Neural crest cell (in vitro differentiated cells): ENCODE data around the gene LDLRAD2. TPM values are rescaled to one million over a fixed set of nuclear protein-coding genes. Genes with fewer than 3 reads are reported as not detected.

ENCODE experiments used
- DNase-seq: peaks from one replicate; pipeline ENCODE4 v3.0.0; 2021; ENCODE audit warnings: low read depth, mixed read lengths, low spot score
- H3K27ac Mint-ChIP-seq: one replicate; pipeline ENCODE4 v1.8.0; 2021; ENCODE audit warnings: mild to moderate bottlenecking, mixed read lengths; ENCODE audit not compliant: unreplicated experiment
- H3K27me3 Mint-ChIP-seq: 2 replicates; pipeline ENCODE4 v1.8.0; 2021; ENCODE audit warnings: low read depth, mild to moderate bottlenecking, mixed read lengths
- H3K36me3 Mint-ChIP-seq: 2 replicates; pipeline ENCODE4 v1.8.0; 2021; ENCODE audit warnings: low read depth, mild to moderate bottlenecking, mixed read lengths
- H3K4me1 Mint-ChIP-seq: 2 replicates; pipeline ENCODE4 v1.8.0; 2021; ENCODE audit warnings: mixed read lengths
- H3K4me3 Mint-ChIP-seq: one replicate; pipeline ENCODE4 v1.8.0; 2021; ENCODE audit warnings: mild to moderate bottlenecking, mixed read lengths
- H3K9me3 Mint-ChIP-seq: 2 replicates; pipeline ENCODE4 v1.8.0; 2021; ENCODE audit warnings: mixed read lengths
- total RNA-seq: library from RNA; stranded (reverse); gene quantifications from 2 replicates; pipeline ENCODE4 v1.2.1, GENCODE V29; 2021
- TF ChIP-seq, protein P1 (sequence below): fragments of 200-600 bp; sonication (generic); conservative IDR thresholded peaks from 2 replicates; pipeline ENCODE4 v1.5.0; 2021; ENCODE audit warnings: antibody characterized with exemption, mild to moderate bottlenecking

Gene LDLRAD2
- total RNA-seq, 1 donor from 2014 or later = 0.40 TPM

- H3K4me3 Mint-ChIP-seq = no peak overlapping the region
- H3K27me3 Mint-ChIP-seq = no peaks in the 10 kb centered on the region
- H3K9me3 Mint-ChIP-seq = no peaks in the 10 kb centered on the region
- peaks cover 11% of the 10 kb centered on the region for H3K4me1 Mint-ChIP-seq
- DNase-seq = no peak
- H3K36me3 Mint-ChIP-seq = no peaks in the 10 kb centered on the region
- TF ChIP-seq, protein P1, sequence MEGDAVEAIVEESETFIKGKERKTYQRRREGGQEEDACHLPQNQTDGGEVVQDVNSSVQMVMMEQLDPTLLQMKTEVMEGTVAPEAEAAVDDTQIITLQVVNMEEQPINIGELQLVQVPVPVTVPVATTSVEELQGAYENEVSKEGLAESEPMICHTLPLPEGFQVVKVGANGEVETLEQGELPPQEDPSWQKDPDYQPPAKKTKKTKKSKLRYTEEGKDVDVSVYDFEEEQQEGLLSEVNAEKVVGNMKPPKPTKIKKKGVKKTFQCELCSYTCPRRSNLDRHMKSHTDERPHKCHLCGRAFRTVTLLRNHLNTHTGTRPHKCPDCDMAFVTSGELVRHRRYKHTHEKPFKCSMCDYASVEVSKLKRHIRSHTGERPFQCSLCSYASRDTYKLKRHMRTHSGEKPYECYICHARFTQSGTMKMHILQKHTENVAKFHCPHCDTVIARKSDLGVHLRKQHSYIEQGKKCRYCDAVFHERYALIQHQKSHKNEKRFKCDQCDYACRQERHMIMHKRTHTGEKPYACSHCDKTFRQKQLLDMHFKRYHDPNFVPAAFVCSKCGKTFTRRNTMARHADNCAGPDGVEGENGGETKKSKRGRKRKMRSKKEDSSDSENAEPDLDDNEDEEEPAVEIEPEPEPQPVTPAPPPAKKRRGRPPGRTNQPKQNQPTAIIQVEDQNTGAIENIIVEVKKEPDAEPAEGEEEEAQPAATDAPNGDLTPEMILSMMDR = no peak
- no peak overlapping the region for H3K27ac Mint-ChIP-seq
Observed at GRCh38 chr1:21854751-21855131, 42.7 kb downstream of the LDLRAD2 start.

DNA sequence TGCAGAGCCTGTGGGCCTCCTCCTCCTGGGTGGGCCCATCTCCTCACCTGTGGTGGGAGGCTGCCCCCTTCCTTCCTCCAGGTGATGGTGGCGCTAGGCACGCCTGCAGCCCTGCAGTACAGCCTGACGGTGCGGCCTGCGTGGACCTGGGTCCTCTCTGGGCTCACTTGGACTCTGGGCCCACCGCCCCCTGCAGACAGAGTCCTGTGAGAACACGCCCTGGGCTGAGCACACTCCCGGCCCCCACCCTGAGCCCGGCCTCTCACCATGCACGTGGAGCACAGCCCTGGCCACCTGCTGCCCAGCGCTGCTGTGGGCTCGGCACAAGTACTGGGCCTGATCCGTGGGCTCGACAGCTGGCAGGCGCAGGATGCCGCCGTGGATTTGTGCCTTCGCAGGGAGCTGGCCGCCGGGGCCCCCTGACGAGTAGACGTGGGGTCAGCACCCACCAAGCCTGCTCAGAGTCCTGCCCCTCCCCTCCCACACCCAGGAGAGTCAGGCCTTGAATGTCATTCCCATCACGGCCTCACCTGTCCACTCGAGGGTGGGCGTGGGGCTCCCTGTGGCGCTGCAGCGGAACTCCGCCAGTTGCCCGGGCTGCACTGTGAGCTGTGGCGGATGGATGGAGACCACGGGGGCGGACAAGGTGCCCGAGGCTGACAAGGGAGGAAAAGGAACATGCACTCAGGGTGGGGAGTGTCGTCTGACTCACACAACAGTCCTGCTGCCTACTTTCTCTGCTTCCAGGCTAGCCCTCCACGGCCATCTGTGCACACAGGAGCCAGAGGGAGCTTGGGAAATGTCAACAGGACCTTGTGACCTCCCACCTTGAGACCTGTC is 43.4 kb downstream of the LDLRAD2 start:
- no peak for DNase-seq
- TF ChIP-seq, protein P1 = no peak
- no peak overlapping the region for H3K4me3 Mint-ChIP-seq
- no peaks in the 10 kb centered on the region for H3K27me3 Mint-ChIP-seq
- no peak overlapping the region for H3K27ac Mint-ChIP-seq
- H3K36me3 Mint-ChIP-seq = no peaks in the 10 kb centered on the region
- H3K9me3 Mint-ChIP-seq = no peaks in the 10 kb centered on the region
- peaks cover 11% of the 10 kb centered on the region for H3K4me1 Mint-ChIP-seq

DNA sequence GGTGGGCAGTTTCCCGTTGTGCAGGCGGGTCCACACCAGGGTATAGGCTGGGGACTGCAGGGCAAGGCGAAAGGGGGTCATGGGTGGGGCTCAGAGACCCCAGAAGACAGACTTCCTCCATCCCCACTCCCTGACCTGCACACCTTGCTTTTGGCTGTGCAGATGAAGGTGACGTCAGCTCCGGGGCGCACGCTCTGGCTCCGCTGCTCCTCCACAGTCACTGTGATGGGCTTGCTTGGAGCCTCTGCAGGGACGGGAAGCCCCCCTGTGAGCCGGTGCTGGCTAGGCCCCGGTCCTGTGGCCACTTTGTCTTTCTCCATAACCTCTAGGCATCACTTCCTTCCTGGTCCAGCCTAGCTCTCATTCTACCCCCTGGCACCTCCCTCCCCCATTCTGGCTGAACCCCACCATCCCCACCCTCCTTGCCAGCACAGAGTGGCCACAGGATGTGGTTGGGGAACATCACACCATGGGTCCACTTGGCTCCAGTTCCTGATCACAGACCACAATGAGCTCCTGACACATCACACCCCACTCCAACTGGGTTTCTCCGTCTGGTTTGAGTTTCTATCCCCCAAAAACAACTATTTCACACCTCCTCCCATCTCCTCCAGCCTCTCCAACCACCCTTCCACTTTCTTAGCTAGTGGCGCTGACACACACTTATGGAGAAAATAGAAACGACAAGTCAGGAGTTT is 45.2 kb downstream of the LDLRAD2 start:
- Mint-ChIP-seq H3K27ac (no peak overlapping the region), H3K9me3 (no peaks in the 10 kb centered on the region), H3K4me1 (peaks cover 11% of the 10 kb centered on the region), H3K4me3 (no peak overlapping the region), H3K36me3 (peaks cover 8% of the 10 kb centered on the region), H3K27me3 (no peaks in the 10 kb centered on the region)
- DNase-seq = no peak
- TF ChIP-seq, protein P1 = no peak

GRCh38 chr1:21857840-21858670 is 46.0 kb downstream of the LDLRAD2 start:
- H3K9me3 Mint-ChIP-seq = no peaks in the 10 kb centered on the region
- no peaks in the 10 kb centered on the region for H3K27me3 Mint-ChIP-seq
- TF ChIP-seq, protein P1 = no peak
- H3K4me3 Mint-ChIP-seq = no peak overlapping the region
- peaks cover 11% of the 10 kb centered on the region for H3K4me1 Mint-ChIP-seq
- peaks cover 8% of the 10 kb centered on the region for H3K36me3 Mint-ChIP-seq
- no peak for DNase-seq
- H3K27ac Mint-ChIP-seq = peak overlapping the region; percentile 13

GRCh38 chr1:21859669-21860179 is 47.7 kb downstream of the LDLRAD2 start:
- Mint-ChIP-seq H3K27me3 (no peaks in the 10 kb centered on the region), H3K36me3 (peaks cover 8% of the 10 kb centered on the region), H3K27ac (no peak overlapping the region), H3K9me3 (no peaks in the 10 kb centered on the region), H3K4me1 (peaks cover 11% of the 10 kb centered on the region), H3K4me3 (no peak overlapping the region)
- TF ChIP-seq, protein P1 = no peak
- DNase-seq = no peak
